DOHH2 (cell line): ENCODE results near the gene SLC9A8.

Experiments
- EZH2phosphoT487 ChIP-seq: fragments of 200-600 bp; sonication (generic); IDR thresholded peaks from 2 replicates; pipeline ENCODE4 v1.6.1; 2017; ENCODE audit warnings: borderline replicate concordance, mild to moderate bottlenecking, antibody characterized with exemption, low read length, moderate library complexity, mixed read lengths
- TF ChIP-seq, protein P1 (sequence below): fragments of 200-600 bp; sonication (generic); IDR thresholded peaks from one replicate; pipeline ENCODE4 v1.5.1; 2014; ENCODE audit warnings: antibody characterized with exemption, mild to moderate bottlenecking, low read depth, low read length; ENCODE audit not compliant: poor library complexity, severe bottlenecking

GRCh38 chr20:49811825-49812506, 662 bp upstream of the SLC9A8 start:
- TF ChIP-seq, protein P1, sequence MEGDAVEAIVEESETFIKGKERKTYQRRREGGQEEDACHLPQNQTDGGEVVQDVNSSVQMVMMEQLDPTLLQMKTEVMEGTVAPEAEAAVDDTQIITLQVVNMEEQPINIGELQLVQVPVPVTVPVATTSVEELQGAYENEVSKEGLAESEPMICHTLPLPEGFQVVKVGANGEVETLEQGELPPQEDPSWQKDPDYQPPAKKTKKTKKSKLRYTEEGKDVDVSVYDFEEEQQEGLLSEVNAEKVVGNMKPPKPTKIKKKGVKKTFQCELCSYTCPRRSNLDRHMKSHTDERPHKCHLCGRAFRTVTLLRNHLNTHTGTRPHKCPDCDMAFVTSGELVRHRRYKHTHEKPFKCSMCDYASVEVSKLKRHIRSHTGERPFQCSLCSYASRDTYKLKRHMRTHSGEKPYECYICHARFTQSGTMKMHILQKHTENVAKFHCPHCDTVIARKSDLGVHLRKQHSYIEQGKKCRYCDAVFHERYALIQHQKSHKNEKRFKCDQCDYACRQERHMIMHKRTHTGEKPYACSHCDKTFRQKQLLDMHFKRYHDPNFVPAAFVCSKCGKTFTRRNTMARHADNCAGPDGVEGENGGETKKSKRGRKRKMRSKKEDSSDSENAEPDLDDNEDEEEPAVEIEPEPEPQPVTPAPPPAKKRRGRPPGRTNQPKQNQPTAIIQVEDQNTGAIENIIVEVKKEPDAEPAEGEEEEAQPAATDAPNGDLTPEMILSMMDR, result no peak
- TF ChIP-seq EZH2phosphoT487, result no peak
